M059J (cell line): Measurements from ENCODE around the gene CLSTN2. TPM values are rescaled to one million over a fixed set of nuclear protein-coding genes. Genes with fewer than 3 reads are reported as not detected.

ENCODE experiments used
- DNase-seq: peaks from one replicate; pipeline ENCODE4 v3.0.0-alpha.2; 2012; ENCODE audit warnings: low read depth
- total RNA-seq: library from RNA; depleted of rRNA; stranded (reverse); fragments of >200 nt; shearing (Covaris generic); gene quantifications from 2 replicates; pipeline ENCODE4 v1.2.3, GENCODE V29; 2014

The CLSTN2 gene
- total RNA-seq, 1 experiment from 2014 or later = 7.6 TPM

GRCh38 chr3:139941580-139941979 lies 6.6 kb downstream of the CLSTN2 start:
- no peak for DNase-seq

DNA sequence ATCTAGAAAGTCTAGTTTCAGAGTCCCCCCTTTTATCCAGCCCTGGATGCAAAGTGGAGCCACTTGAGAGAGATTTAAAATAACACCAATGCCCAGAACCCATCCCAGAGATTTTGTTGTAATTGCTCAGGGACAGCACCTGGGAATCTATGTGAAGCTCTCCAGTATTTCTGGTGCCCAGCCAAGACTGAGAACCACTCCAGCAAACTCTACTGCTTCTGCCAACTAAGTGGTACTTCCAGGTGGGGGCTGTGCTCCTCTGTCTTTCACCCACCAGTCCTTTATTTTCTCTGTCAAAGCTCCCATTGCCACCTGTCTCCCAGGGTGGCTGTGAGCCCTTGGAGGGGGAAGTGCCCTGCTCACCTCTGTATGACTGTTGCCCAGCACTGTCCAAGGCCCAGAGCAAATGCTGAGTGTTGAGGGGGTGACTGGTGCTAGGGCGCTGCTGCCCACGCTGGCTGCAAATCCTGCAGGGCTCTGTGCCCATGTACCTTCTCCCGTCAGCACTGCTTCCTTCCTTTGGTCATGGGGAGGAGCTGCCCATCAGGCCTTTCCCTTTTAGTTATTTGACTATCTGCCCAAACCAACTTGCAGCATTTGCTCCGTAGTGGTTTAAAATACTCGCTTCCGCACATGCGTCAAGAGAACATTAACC lies 9.4 kb downstream of the CLSTN2 start:
- DNase-seq = no peak

DNA sequence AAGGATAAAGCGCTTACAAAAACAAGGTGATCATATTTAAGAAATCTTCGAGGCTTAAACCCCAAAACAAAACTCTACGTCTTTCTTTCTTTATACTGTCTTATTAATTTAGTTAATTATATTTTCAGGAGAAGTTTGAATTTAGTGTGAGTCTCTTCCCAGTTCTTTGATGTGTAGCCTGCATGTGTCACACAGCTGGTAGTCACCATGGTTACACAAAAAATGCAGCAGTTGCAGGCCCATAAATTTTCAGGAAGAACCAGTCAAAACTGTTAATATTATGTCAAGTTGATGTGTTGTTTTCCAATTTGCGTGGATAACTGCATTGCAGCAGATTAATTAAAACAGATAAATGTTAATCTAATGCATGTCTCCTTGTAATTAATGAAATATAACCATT lies 10.4 kb downstream of the CLSTN2 start:
- DNase-seq = no peak

- no peak for DNase-seq
Measured at GRCh38 chr3:139945942-139946341, 11.0 kb downstream of the CLSTN2 start.

- no peak for DNase-seq
Measured at GRCh38 chr3:139948467-139948866, 13.5 kb downstream of the CLSTN2 start.

DNA sequence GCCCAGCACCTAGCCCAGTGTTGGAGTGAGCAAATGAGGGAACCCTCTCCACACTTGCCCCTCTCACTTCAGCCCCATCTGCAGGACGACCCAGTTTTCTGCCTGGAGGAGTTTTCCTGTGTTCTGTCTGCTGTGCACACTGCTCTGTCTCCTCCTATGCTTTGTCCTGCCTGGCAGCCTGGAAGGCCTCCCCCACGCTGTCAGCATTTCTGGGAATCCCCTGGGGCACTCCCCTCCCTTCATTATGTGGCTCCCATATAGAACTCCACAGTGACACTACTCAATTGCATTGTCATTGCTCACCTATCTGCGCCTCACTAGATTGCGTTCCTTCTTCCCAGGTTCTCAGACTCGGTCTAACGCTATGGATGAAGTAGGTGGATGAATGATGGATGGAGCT lies 13.9 kb downstream of the CLSTN2 start:
- no peak for DNase-seq

DNA sequence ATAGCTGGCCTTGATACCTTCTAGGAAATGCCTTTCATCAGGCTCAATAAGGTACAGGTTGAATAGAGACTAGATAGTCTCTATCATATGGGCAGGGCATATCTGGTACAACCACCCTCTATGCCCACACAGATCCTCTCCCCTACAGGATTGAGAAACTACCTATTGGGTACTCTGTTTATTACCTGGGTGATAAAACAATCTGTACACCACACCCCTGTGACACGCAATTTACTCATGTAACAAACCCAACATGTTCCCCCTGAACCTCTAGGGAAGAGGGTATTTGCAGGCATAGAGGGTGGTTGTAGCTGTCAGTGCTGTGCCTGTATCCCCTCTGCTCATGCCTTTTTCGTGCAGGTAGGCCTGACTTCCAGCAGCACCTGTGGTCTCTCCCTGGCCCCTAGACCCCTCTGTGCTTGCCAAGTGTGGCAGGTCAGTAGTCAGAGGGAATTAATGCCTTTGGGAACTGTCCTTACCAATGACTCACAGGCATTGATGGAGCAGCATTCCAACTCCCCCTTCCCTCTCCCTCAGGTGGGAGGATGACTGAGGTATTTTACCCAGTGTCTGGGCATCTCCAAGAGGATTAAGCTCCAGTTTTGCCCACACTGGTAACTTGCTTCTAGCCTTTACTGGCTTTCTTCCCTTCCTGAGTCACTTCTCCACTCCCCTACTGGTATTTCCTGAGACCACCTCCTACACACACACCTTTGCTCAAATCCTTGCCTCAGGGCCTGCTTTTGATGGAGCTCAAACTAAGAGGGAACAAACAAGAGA lies 18.3 kb downstream of the CLSTN2 start:
- DNase-seq = peak; percentile 13

DNA sequence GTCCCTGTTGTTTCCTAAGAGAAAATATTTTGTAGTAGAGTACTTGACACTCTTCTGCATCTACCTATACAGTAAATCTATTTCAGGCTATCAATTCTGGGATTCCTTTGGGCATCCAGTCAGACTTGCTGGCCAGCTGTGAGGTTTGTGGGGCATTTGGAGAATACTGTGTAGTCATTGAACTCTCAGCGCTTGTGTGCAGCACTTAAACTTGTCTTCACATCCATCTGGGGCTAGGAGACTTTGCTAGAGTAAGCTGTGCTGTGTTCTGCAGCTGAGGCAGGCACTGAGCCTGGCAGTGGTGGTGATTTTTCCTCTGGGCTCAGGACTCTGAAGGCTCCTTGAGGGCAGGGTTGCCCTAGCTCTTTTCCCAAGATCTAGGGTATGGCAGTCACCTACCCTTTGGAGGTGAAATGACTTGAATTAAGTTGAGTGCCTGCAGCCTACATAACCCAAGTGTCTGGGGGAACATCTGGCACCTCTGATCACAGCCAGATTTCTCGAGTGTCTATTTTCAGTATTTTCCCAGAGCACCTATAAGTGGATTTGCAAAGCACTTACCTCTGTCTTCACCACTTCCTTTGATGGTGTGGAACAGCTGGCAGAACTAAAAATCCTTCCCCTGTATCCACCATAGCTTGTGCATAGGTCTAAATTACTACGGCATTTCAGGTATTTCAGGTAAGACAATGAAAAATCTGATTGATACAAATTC lies 19.3 kb downstream of the CLSTN2 start:
- no peak for DNase-seq

DNA sequence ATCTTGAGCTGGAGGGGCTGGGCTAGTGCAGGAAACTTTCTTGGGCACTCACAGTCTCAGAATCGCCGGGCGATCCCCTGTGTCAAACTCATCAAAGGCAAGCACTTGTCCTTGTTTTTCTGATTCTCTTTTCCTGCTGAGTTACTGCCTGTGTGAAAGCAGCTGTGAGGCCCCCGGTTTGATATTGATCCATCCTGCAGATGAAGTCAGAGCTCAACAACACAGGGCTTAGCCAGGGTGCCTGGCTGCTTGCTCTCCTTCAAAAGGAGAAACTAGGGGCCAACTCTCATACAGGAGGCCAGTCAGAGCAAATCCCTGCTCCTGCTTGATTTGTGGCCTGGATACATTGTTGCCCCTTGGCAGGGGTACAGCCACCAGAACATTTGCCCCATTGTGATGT lies 22.9 kb downstream of the CLSTN2 start:
- DNase-seq = no peak

- no peak for DNase-seq
Measured at GRCh38 chr3:139969386-139969785, 34.4 kb downstream of the CLSTN2 start.

GRCh38 chr3:139970526-139970925 lies 35.5 kb downstream of the CLSTN2 start:
- DNase-seq = no peak

GRCh38 chr3:139974809-139975425 lies 39.9 kb downstream of the CLSTN2 start:
- no peak for DNase-seq

DNA sequence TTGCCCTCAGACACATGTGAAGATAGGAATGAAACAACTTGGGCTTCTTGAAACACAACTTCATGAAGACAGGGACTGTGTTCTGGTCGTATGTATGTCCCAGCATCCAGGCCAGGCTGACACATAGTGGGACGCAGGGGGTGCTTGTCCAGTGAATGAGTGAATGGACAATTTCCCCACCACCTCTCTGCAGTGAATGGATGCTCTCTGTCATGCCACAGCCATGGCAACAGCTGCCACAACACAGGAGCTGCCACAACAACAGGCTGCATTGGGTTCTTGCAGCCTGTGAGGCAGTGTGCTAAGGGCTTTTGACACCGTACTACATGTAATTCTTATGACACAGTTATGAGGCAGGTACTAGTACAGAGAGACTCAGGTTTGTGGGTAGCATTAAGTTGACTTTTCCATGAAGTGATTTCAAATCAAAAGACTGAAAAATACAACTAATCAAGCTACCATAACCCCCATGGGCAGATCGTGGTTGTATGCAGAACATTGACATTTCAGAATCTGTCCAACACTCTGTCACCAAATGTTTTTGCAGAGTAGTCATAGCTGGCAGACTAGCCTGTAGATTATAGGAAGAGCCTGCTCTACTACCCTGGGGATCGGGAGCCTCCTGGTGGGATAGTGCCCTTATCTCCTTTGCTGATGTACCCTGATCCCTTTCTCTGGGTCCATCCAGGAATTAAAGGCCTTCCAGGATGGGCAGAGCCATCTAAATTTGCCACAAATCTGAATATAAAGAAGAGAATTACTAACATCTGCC lies 40.8 kb downstream of the CLSTN2 start:
- DNase-seq = peak; percentile 14

- no peak for DNase-seq
Measured at GRCh38 chr3:139978966-139979365, 44.0 kb downstream of the CLSTN2 start.

DNA sequence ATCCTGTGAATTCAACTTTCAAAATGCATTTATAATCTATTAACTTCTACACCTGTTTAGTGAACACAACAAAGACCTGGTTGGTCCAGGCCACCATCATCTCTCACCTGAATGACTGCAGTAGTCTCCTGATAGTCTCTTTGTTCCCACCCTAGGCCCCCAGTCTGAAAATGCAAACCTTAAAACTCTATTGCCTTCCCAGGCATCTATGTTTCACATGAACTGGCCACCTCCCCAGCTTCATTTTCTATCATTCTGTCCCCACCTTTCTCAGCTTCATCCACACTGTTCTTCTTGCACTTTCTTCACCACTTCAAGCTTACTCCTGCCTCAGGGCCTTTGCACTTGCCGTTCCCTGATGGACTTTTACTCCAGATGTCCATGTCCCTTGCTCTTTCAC lies 45.0 kb downstream of the CLSTN2 start:
- DNase-seq = no peak

GRCh38 chr3:139982404-139982803 lies 47.4 kb downstream of the CLSTN2 start:
- DNase-seq = peak; percentile 17

- no peak for DNase-seq
Measured at GRCh38 chr3:139985576-139985975, 50.6 kb downstream of the CLSTN2 start.

DNA sequence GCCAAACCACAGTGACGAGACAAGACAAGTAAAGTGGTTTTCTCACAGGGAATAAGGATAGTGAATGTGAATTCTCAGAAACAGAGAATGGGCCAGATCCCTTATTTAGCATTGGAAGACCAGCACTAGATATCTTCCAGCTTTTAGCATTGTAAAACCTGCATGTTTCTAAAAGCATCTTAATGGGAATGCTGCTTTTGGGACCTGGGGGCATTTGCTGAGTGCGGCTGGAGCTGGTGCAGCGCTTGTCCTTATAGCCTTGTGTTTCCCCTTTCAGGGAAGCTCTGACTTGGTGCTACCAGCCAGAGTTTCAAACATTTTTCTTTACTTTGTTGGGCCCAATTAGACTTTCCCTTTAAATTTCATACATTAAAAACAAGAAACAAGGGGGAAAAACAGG lies 52.9 kb downstream of the CLSTN2 start:
- DNase-seq = no peak

- peak; percentile 17 for DNase-seq
Measured at GRCh38 chr3:139988472-139989156, 53.6 kb downstream of the CLSTN2 start.

DNA sequence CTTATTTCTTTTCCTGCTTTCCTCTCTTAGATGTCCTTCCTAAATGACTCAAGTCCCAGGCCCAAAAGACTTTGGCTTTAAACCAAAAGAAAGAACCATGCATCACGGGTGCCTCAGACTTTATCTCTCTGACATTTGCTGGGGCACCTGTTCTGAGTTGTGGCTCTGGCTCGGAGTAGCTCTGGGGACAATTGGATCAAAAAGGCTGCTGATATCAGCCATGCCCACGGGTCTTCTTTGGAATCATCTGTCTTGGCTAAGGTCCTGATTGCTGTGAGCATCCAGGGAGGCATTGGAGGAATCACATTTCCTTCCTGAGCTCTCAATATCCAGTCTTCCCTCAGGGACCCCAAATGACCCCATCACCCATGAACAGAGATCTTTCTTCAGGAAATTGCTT lies 59.9 kb downstream of the CLSTN2 start:
- no peak for DNase-seq

GRCh38 chr3:140004271-140004670 lies 69.3 kb downstream of the CLSTN2 start:
- DNase-seq = no peak
